Measurements from ENCODE around the gene UQCR11. TPM values are rescaled to one million over a fixed set of nuclear protein-coding genes. Genes with fewer than 3 reads are reported as not detected.
A peak's percentile ranks its signal among the peaks of the same experiment; 100 is the strongest.

Gene UQCR11
- total and polyA plus RNA-seq, 2 donors (not counting 3 experiments of a cell fraction or from before 2014, with no cell fraction given) = 165 to 210 TPM

GRCh38 chr19:1618157-1619093 lies 13.2 kb upstream of the UQCR11 start:
- Histone ChIP-seq H3K79me2 (ENCODE audit: control insufficient read depth, insufficient read depth, low read length) (no peaks in the 10 kb centered on the region), H4K20me1 (replicated peaks; ENCODE audit: control insufficient read depth, extremely low read depth, insufficient read depth, low read length) (no peaks in the 10 kb centered on the region), H3K36me3 (ENCODE audit: control insufficient read depth in 2 of 2, extremely low read depth in 1 of 2, insufficient read depth in 2 of 2, low read length in 2 of 2) (peaks cover 22 to 57% of the 10 kb centered on the region in 2 experiments), H3K27ac (ENCODE audit: insufficient read depth, low read depth, low read length) (no peak overlapping the region), H3K9me3 (replicated peaks; ENCODE audit: control insufficient read depth, insufficient read depth, low read length) (no peaks in the 10 kb centered on the region), H3K27me3 (ENCODE audit: control insufficient read depth in 2 of 2, insufficient read depth in 2 of 2, low read length in 2 of 2) (no peaks in the 10 kb centered on the region), H3K9ac (replicated peaks; ENCODE audit: extremely low read depth, insufficient read depth, low read length) (no peak overlapping the region), H2AFZ (ENCODE audit: low read depth, low read length) (no peak overlapping the region), H3K4me3 (replicated peaks in 1 of 3; ENCODE audit: insufficient read depth in 1 of 3, low read depth in 1 of 3, low read length in 3 of 3) (no peak overlapping the region), H3K4me2 (ENCODE audit: insufficient read depth, low read length) (no peak overlapping the region), H3K9me1 (replicated peaks; ENCODE audit: control insufficient read depth, extremely low read depth, insufficient read depth, low read length) (no peaks in the 10 kb centered on the region), H3K4me1 (ENCODE audit: control insufficient read depth, extremely low read depth, insufficient read depth, low read length) (no peaks in the 10 kb centered on the region)
- no peak for DNase-seq (ENCODE audit: low read depth, low spot score)
- ChIA-PET POLR2A (no interaction called here), CTCF (interaction anchor here (1.6 kb wide), 1 partner anchor 72 kb away, joined by 4 read pairs; no protein-coding TSS in a partner anchor)
- no peak for FAIRE-seq
- TF ChIP-seq CTCF (IDR thresholded peaks at IDR 0.05; ENCODE audit: extremely low read depth in 1 of 2, insufficient read depth in 1 of 2, low read depth in 1 of 2, low read length in 2 of 2) (peak in 1 of 2 donors; percentile 32), JUN (IDR thresholded peaks at IDR 0.05; ENCODE audit: borderline replicate concordance, insufficient read depth, insufficient read length, low read depth) (no peak), POLR2AphosphoS5 (IDR thresholded peaks at IDR 0.05; ENCODE audit: insufficient read depth, low read depth, low read length) (no peak)
- TF ChIP-seq, protein P1, sequence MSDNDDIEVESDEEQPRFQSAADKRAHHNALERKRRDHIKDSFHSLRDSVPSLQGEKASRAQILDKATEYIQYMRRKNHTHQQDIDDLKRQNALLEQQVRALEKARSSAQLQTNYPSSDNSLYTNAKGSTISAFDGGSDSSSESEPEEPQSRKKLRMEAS (IDR thresholded peaks at IDR 0.05; ENCODE audit: insufficient read depth, insufficient read length) = no peak
- no TSS peak for BruUV-seq (replicated peaks)
- intact Hi-C loops (cut with micrococcal nuclease) = no loop called here
- dilution Hi-C loops (cut with MboI; ENCODE audit: extremely low pct_ligation_motif_present, low sequenced_read_pairs) = no loop called here
